ENCODE results near the gene ARTN.

- peak; percentile 47 for TF ChIP-seq POLR2AphosphoS5 (IDR thresholded peaks at IDR 0.05)
- TF ChIP-seq POLR2A (IDR thresholded peaks at IDR 0.05), result peak; percentile 13
- TF ChIP-seq CTCF (IDR thresholded peaks at IDR 0.05), result peak in 1 of 4 experiments; percentile 4
Observed at GRCh38 chr1:43933386-43934100, at the start of gene ARTN.
